GM19452 (cell line): ENCODE measurements around the gene CYP19A1.
"Not testable (repeated sequence)": the region's sequence is repeated elsewhere in the genome, so short reads cannot be mapped to it uniquely, and the experiment has no call there.

ENCODE experiments used
- ATAC-seq: cut with Tn5 transposase; IDR thresholded peaks from one replicate; pipeline ENCODE4 v1.9.1; 2021; ENCODE audit not compliant: unreplicated experiment

CYP19A1 gene

GRCh38 chr15:51299187-51300015 is 39.0 kb downstream of the CYP19A1 start:
- ATAC-seq = no peak

DNA sequence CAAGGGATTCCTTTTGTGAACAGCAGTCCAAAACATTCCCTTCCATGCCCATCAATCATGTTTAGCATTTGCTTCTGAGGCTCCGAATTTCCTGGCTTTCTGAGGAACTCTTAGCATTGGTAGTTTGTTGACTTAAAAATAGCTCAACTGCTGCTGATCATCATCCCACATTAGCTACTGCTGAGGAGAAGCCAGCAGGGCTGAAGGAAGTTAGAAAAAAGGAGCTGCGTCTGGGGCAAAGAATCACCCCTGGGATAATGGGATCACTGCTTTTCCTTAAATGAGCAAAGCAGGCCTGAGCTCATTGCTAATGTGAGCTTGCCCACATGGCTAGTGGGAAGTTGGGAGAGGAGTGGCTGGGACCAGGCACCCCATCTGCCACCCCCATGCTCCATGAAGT is 39.8 kb downstream of the CYP19A1 start:
- no peak for ATAC-seq

- ATAC-seq = no peak
Observed at GRCh38 chr15:51290720-51291119, 47.7 kb downstream of the CYP19A1 start.

DNA sequence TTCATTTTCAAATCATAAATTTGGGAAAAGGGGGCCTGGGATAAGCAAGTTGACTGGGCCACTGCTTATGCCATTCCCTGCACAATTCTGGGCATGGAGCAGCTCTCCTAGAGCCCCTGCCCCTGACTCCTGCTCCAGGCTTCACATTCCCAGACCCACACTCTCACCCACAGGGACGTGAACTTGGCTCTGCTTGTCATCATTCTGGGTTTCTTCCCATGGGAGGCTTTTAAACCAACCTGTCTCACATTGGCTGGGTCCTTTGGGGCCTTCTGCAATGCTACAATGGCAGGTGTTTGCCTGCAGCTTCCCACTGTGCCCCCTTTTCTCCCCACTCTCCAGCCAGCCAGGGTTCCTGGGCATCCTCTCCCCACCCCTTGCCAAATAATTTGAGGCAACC is 49.1 kb downstream of the CYP19A1 start:
- ATAC-seq = no peak

GRCh38 chr15:51288143-51289065 is 50.0 kb downstream of the CYP19A1 start:
- ATAC-seq = no peak

DNA sequence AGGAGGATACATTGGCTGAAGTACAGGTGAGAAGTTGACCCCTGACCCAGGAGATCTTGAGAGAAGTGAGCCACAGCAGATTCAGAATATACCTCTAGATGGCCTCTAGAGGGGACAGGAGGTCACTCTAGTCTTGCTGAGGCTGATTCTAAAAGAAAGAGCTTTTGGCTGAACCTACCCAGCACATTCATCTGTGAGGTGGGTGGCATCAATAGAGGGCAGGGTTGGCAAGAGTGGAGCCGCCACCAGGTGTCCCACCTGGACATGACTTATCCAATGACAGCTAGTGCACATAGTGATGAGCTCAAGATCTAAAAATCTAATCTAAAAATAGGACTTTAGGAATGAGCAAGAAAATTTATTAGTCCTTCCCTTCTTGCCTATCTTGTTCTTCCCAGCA is 51.6 kb downstream of the CYP19A1 start:
- ATAC-seq = no peak

- ATAC-seq = no peak
Observed at GRCh38 chr15:51285399-51285798, 53.0 kb downstream of the CYP19A1 start.

DNA sequence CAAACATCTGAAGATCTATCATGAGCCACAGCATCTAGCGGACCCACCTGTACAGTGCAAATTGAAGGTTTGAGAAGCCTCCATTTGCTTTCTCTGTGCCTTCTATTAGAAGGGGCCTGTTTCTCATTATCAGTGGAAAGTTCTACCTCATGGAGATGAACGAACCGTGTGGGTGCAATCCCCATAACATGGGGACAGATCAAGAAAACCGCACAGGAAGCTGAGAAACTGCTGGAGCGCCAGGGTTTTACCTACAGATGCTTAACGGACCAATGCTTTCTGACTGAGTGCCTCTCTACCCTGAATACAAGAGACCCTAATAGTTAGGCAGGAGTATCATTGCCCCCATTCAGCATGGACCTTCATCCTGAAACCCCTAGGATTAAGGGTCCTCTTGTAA is 53.5 kb downstream of the CYP19A1 start:
- ATAC-seq = no peak

DNA sequence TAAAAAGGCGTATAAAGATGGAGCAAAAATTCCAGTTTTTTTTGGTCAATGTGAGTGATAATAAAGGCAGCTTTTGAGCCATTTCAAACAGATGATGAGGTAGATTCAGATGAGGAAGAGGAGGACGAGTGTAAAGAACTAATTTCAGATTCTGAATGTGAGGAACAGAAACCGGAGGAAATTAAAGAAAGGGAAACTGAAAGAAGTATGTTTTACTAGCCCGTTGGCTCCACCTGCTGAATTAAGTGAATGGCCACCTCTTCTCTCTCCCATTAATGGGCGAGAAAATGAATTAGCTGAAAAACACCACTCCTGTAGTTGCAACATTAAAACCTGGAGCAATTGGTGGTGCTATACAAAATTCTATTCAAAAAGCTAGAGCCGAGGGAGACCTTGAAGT is 55.4 kb downstream of the CYP19A1 start:
- ATAC-seq = no peak

- not testable (repeated sequence) for ATAC-seq
Observed at GRCh38 chr15:51282241-51282640, 56.2 kb downstream of the CYP19A1 start.

DNA sequence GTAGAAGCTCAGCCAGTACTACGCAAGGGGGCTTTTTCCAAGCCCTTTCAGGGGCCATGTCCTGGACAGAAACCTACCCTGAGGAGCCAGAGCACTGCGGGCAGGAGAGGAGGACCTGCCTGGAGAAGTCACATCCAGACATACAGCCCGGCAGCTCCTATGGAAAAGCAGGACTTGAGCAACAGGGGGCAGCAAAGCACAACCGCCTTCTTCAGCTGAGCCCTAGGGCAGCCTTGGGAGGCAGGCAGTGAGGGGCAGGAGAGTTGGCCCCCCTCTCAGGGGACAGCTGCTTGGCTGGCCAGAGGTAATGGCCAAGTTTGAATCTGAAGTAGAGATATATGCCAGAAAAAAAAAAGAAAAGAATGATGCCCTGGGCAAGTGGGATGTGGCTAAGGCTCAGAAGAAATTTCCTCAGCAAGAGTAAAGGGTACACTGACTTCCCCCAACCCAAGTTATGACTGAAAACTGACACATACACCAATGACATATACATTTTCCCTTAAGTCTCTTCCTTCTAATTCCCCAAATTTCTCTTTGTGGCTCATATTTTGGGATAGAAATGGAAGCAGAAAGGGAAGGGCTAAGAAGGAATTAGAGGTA is 56.9 kb downstream of the CYP19A1 start:
- ATAC-seq = no peak

- ATAC-seq = no peak
Observed at GRCh38 chr15:51280838-51281237, 57.6 kb downstream of the CYP19A1 start.

DNA sequence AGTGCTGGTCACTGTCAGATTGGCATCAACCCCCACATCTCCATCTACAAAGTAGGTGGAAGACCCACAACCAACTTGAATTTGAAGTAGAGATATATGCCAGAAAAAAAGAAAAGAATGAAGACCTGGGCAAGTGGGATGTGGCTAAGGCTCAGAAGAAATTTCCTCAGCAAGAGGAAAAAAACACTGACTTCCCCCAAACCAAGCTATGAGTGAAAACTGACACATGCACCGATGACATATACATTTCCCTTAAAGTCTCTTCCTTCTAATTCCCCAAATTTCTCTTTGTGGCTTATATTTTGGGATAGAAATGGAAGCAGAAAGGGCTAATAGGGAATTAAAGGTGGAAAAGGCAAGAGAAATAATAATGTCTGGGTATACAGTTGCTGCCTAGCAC is 59.0 kb downstream of the CYP19A1 start:
- no peak for ATAC-seq

GRCh38 chr15:51277101-51277500 is 61.3 kb downstream of the CYP19A1 start:
- ATAC-seq = no peak

DNA sequence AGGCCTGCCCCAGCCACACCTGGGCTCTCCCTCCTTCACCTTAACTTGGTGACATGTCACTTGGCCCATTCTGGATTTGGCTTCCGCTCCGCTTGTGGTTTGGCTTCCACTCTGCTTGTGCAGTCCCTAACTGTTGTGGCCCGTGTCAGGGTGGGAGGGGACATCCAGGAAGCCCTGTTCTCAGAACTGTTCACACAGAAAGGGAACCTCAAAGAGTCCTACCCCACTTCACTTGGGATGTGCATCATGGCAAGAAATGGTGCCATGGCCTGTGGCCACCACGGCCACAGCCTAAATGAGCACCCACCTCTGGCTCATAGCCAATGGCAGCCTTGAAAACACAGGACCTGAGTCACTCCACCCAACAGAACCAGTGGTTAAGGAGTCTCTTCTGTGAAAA is 63.4 kb downstream of the CYP19A1 start:
- no peak for ATAC-seq

- no peak for ATAC-seq
Observed at GRCh38 chr15:51270706-51271105, 67.7 kb downstream of the CYP19A1 start.

GRCh38 chr15:51269496-51269895 is 68.9 kb downstream of the CYP19A1 start:
- no peak for ATAC-seq

DNA sequence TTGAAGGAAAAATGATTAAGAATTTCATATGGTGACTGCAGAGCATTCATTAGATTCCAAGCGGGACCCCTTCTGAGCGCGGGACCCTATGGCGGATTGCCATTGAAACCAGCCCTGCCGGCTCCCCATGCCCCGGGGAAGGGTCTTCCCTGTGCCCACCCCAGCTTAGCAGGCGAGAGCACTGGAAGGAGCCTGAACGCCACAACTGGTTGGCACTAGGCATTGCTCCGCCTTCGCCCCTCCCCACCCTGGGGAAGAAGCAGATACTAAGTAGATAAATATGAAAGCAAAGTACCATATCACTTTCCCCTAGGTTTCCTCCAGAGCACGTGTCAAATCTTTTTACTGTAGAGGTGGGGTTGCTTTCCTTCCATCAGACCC is 70.7 kb downstream of the CYP19A1 start:
- ATAC-seq = no peak

GRCh38 chr15:51267051-51267702 is 71.2 kb downstream of the CYP19A1 start:
- no peak for ATAC-seq

DNA sequence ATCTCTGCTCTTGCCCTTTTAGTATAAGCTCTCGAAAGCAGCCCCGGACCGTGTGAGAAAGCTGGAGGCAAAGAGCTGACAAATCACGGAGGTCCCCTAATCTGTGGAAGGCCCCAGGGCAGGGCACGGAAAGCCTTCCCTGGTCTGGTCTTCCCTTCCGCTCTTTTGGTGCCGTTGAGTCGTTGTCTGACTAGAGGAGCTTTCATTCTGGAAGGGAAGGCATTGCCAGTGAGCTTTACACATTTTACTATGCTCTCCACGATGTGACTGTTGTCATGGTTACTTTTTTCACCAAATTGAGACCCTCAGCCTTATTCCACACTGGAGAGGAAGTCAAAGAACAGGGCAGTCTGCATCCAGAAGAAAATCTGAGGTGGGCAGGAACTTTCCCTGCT is 71.7 kb downstream of the CYP19A1 start:
- ATAC-seq = no peak

DNA sequence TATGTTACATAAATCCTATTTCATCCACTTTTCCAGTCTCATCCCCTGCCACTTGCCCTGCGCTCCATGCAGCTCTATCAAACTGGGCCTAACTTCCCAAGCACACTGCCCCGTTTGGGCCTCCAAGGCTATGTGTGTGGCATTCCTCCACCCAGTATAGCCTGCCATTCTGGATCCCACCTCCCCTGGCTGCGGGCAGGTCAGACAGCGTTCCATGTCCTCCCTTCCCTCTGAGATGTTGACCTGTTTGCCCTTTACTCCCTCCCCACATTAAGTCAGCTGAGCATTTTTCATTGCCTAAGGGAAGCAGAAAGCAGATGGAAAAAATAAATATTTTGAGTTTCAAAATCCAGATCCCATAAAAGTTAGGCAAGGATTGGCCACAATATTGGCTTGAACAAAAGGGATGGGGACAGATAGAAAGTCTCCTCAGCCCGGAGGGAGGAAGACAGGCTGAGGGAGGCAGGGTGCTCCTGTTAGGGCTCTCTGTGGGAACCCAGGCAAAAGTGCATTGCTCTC is 73.3 kb downstream of the CYP19A1 start:
- ATAC-seq = no peak
